GM18508 (cell line): ENCODE results near the gene UBXN2A.
"Not testable (repeated sequence)": the region's sequence is repeated elsewhere in the genome, so short reads cannot be mapped to it uniquely, and the experiment has no call there.

Experiments used
- ATAC-seq: cut with Tn5 transposase; IDR thresholded peaks from one replicate; pipeline ENCODE4 v1.9.1; 2021; ENCODE audit warnings: moderate number of reproducible peaks; ENCODE audit not compliant: insufficient read depth, unreplicated experiment

UBXN2A gene

GRCh38 chr2:24038786-24039499 lies 98.7 kb downstream of the UBXN2A start:
- ATAC-seq: no peak

- ATAC-seq: no peak
Measured at GRCh38 chr2:24040511-24040910, 100.2 kb downstream of the UBXN2A start.

DNA sequence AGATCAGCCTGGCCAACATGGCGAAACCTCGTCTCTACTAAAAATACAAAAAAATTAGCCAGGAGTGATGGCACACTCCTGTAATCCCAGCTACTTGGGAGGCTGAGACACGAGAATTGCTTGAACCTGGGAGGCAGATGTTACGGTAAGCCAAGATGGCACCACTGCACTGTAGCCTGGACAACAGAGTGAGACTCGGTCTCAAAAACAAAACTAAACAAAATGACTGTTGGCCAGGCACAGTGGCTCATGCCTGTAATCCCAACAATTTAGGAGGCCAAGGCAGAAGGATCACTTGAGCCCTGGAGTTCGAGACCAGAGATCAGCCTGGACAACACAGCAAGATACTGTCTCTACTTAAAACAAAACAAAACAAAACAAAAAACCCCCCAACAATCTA lies 102.9 kb downstream of the UBXN2A start:
- not testable (repeated sequence) for ATAC-seq

- ATAC-seq: no peak
Measured at GRCh38 chr2:24045511-24046508, 105.5 kb downstream of the UBXN2A start.

DNA sequence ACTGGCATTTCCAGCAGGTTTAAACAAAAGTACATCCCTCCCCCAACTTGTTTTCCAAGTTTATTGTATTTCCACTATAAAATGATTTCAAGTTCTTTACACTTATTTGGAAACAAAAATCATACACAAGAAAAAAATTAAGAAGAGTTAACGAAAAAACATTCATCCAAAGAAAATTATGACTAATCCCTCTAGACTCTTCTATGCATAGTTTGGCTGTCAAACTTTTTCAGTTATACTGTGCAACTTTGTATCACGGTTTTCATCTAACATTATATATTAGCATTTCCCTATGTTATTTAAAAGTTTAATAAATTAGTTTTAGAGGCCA lies 106.3 kb downstream of the UBXN2A start:
- no peak for ATAC-seq

GRCh38 chr2:24046930-24047702 lies 106.9 kb downstream of the UBXN2A start, which contains the start of gene WDCP:
Gene WDCP, minus strand, starts transcription at chr2:24047391. Its CDS starts 7,897 bp downstream, at chr2:24039494.
- ATAC-seq: peak; percentile 99

- ATAC-seq: no peak
Measured at GRCh38 chr2:24047703-24048033, 107.4 kb downstream of the UBXN2A start.

GRCh38 chr2:24048769-24049484 lies 108.7 kb downstream of the UBXN2A start:
- ATAC-seq: no peak

DNA sequence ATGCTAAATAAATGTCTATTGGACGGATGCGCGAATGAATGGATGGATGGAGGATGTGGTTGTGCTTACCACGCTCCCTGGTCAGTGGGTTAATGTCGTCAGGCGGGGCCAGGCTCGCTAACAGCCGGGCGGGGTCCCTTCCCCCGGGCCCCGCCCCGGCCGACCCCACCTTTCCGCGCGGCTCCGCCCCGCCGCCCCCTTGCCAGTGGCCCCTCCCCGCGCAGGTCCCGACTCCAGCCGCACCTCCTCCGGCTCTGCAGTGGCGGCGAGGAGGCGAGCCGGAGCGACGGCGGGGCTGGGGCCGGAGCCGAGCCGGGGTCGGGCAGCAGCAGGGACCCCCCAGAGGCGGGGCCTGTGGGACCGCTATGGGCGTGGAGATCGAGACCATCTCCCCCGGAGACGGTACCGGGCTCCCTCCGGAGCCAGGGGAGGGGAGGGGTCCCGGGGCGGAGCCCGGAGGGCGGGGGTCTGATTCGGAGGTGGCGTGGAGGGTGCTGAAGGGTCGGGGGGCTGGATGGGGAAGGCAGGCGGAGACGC lies 109.3 kb downstream of the UBXN2A start, which contains the start of gene FKBP1B:
Gene FKBP1B (plus strand): TSS at position 257 of the 537 bp plus-strand sequence. CDS start 109 bp downstream, at position 366.
- no peak for ATAC-seq

DNA sequence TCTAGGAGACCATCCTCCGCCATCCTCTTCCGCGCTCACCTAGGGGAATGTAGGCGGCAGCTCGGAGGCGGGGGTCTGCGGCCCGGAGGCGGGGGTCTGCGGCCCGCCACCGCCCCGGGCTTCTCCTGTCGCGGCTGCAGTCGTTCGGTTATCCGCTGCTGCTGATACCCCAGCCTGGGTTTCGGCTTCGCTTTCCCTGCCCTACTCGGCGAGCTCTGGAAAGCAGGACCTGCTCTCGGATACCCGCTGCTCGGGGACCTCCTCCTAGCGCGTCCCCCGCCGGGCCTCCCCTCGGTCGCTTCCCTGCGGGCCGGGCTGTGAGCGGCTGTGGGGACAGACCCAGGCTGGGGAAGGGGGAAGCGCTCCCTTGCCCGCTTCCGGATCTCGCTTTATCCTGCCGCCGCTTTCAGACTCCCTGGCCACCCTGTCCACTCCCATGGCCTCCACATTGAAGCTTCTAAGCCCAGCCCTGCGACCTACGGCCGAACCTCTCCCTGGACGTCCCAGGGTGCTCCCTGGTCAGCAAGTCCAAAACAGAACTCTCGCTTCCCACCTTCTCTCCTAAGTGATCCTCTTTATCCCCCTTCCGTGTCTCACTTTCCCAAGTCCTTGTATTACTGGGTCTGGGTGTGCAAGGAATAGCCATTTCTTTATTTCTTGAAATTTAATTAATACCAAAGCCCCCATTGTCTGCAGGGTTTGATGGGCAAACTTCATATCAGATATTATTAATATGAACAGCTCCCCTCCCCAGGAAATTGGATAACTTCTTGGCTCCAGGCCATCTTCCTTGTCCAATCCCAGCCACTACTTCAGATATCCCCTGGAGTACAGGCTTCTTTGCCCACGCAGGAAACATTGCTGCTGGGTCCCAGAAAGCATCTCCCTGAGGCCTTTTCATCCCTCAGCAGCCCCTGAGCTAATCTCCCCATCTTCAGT lies 110.0 kb downstream of the UBXN2A start:
- no peak for ATAC-seq

DNA sequence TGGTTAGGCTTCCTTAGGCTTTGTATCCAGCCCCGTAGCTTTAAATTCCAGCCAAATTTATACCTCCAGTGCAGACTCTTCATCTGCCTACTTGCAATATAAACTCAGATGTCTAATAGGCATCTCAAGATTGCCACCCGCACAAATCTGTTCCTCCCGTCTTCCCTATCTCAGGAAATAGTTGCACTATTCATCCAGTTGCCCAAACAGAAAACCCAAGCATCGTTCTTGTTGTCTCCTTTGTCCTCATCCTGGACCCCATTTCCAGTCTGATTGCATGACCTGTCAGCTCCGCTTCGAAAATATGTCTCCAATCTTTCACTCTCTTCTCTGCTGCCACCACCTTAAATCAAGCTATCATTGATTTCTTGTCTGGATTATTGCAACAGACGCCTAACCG lies 111.6 kb downstream of the UBXN2A start:
- no peak for ATAC-seq

- no peak for ATAC-seq
Measured at GRCh38 chr2:24052951-24053350, 112.7 kb downstream of the UBXN2A start.
